Tibial nerve (tissue), 4 donors: Measurements from ENCODE around the gene GABRR2. TPM values are rescaled to one million over a fixed set of nuclear protein-coding genes. Genes with fewer than 3 reads are reported as not detected.
A peak's percentile ranks its signal among the peaks of the same experiment; 100 is the strongest.

Source experiments
- DNase-seq, 2 donors: peaks; one replicate each; pipeline ENCODE4 v3.0.0-alpha.2; 2019; ENCODE audit warnings: low spot score in 2 of 2
- H3K27ac ChIP-seq, 4 donors: fragments of 200-600 bp; sonication (generic) in 3 of 4; one replicate each; pipeline ENCODE4 v1.5.1; 2017 to 2019; ENCODE audit warnings: mild to moderate bottlenecking in 1 of 4
- H3K27me3 ChIP-seq, 2 donors: fragments of 200-600 bp; sonication (generic) in 1 of 2; one replicate each; pipeline versions ENCODE4 v1.5.1 to v1.6.0; 2017 to 2019
- H3K36me3 ChIP-seq, 3 donors: fragments of 200-600 bp; sonication (generic); one replicate each; pipeline ENCODE4 v1.5.1; 2018 to 2019
- H3K4me1 ChIP-seq, 4 donors: fragments of 200-600 bp; sonication (generic) in 3 of 4; one replicate each; pipeline ENCODE4 v1.5.1; 2017 to 2019
- H3K4me3 ChIP-seq, 4 donors: fragments of 200-600 bp; sonication (generic) in 3 of 4; one replicate each; pipeline ENCODE4 v1.5.1; 2017 to 2019; ENCODE audit warnings: mild to moderate bottlenecking in 1 of 4, moderate library complexity in 1 of 4
- H3K9me3 ChIP-seq, 4 donors: fragments of 200-600 bp; sonication (generic) in 3 of 4; one replicate each; pipeline ENCODE4 v1.5.1; 2017 to 2019
- EP300 ChIP-seq, 2 donors: sonication (generic); formaldehyde crosslinking; IDR thresholded peaks; one replicate each; pipeline ENCODE4 v1.6.1; 2017; ENCODE audit warnings: antibody characterized with exemption in 2 of 2, mild to moderate bottlenecking in 1 of 2
- POLR2A ChIP-seq, 2 donors: fragments of 450-650 bp; IDR thresholded peaks; one replicate each; pipeline ENCODE4 v1.6.1; 2017; ENCODE audit warnings: antibody characterized with exemption in 2 of 2, mild to moderate bottlenecking in 2 of 2, moderate library complexity in 2 of 2
- WGBS, 2 donors: methylation state at CpG; one replicate each; pipeline ENCODE4 v1.1.5; 2018; 5-methylcytosine and 5-hydroxymethylcytosine counted together
- total RNA-seq, 4 donors: library from RNA; depleted of rRNA; stranded (reverse); fragments of >200 nt; gene quantifications; one replicate each; pipeline ENCODE4 v1.1.0, GENCODE V29; 2016
- TF ChIP-seq, protein P1 (sequence below), 5 experiments: fragments of 200-600 bp in 3 of 5; fragments of 450-650 bp in 2 of 5; sonication (generic) in 3 of 5; IDR thresholded peaks; one replicate each; pipeline ENCODE4 v1.5.1; 2016 to 2019; ENCODE audit warnings: antibody characterized with exemption in 5 of 5, mild to moderate bottlenecking in 3 of 5, moderate library complexity in 2 of 5

GABRR2 gene
- total RNA-seq, 4 donors from 2014 or later, result 0.84 to 3.6 TPM; not detected in 2

DNA sequence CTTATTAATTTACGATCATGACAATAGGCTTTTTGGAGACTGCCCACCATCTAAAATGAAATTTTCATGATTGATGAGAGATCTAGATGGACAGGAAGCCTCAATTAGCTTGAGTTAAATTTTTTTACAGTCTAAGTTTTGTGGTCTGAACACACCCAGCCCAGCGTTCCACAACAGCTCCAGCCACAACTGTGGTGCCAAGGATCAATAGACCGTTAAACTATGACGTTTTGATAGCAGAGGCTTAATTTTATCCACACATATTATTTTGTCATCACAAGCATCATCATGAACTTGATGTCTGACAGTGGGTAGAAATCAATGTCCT is 92.4 kb downstream of the GABRR2 start:
- Histone ChIP-seq H3K4me1 (peaks cover 0 to 16% (median 0%) of the 10 kb centered on the region in 4 donors), H3K4me3 (no peak overlapping the region), H3K27ac (peak overlapping the region in 2 of 4 donors; percentile 29 to 37), H3K9me3 (no peaks in the 10 kb centered on the region), H3K27me3 (no peaks in the 10 kb centered on the region), H3K36me3 (no peaks in the 10 kb centered on the region)
- TF ChIP-seq, protein P1, sequence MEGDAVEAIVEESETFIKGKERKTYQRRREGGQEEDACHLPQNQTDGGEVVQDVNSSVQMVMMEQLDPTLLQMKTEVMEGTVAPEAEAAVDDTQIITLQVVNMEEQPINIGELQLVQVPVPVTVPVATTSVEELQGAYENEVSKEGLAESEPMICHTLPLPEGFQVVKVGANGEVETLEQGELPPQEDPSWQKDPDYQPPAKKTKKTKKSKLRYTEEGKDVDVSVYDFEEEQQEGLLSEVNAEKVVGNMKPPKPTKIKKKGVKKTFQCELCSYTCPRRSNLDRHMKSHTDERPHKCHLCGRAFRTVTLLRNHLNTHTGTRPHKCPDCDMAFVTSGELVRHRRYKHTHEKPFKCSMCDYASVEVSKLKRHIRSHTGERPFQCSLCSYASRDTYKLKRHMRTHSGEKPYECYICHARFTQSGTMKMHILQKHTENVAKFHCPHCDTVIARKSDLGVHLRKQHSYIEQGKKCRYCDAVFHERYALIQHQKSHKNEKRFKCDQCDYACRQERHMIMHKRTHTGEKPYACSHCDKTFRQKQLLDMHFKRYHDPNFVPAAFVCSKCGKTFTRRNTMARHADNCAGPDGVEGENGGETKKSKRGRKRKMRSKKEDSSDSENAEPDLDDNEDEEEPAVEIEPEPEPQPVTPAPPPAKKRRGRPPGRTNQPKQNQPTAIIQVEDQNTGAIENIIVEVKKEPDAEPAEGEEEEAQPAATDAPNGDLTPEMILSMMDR (IDR thresholded peaks at IDR 0.05), result no peak
- TF ChIP-seq EP300 (IDR thresholded peaks at IDR 0.05) (no peak), POLR2A (IDR thresholded peaks at IDR 0.05) (no peak)
- DNase-seq, result no peak
- 51 to 59% methylated on average over 4 of the region's 4 CpGs for WGBS, 2 donors

DNA sequence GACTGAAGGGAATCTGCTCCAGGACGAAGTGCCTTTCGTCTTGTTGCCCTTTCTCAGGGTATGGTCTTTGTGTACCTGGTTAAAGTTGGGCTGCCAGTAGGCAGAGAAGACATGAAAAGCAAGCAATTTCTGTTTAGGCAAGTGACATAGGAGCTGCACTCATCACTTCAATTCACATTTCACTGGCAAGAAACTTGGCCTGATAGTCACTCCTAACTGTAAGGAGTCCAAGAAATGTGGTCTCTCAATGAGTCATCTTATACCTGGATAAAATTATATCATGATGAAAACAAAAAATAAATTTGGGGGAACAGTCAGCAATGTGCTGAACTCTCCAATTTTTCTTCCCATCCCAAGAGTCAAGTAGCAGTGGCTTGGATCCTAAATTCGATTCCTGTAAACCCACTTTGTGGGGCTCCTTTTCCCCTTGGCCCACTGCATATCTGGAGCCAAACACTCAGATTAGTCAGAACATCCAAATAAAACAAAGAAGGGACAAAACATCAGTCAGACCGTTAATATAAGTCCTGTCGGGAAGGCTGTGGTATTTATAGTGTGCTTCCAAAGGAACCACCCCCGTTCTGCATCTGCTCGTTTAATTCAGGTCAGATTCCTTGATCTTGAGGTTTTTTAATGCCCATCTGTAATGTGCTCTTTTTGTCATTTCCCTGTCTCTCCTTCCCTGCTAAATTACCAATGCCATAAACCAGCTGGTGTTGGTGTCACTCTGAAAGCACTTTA is 93.0 kb downstream of the GABRR2 start:
- H3K36me3 ChIP-seq, result no peaks in the 10 kb centered on the region
- H3K9me3 ChIP-seq, result no peaks in the 10 kb centered on the region
- H3K27me3 ChIP-seq, result no peaks in the 10 kb centered on the region
- H3K27ac ChIP-seq, result peak overlapping the region in 2 of 4 donors; percentile 29 to 37
- H3K4me1 ChIP-seq, result peaks cover 0 to 22% (median 0%) of the 10 kb centered on the region in 4 donors
- no peak for TF ChIP-seq EP300 (IDR thresholded peaks at IDR 0.05)
- TF ChIP-seq POLR2A (IDR thresholded peaks at IDR 0.05), result no peak
- TF ChIP-seq, protein P1 (IDR thresholded peaks at IDR 0.05), result no peak
- DNase-seq, result no peak
- H3K4me3 ChIP-seq, result no peak overlapping the region
- WGBS, 2 donors, result 29 to 34% methylated on average over 7 of the region's 7 CpGs

DNA sequence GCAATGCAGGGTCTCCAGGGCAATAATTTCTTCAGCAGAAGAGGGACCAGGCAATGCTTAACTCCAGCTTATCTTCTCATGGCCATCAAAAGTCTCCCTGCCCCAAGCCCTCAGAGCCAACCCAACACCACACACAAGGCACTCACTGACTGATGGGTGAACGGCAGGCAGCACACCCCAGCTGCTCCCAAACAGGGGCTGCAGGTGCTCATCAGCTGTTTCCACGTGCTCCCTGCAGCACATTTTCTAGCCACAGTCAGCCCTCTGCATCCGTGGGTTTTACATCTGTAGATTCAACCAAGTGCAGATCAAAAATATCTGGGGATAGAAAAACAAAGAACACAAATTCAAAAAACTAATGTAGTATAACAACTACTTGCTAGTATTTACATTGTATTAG is 94.0 kb downstream of the GABRR2 start:
- Histone ChIP-seq H3K27ac (no peak overlapping the region), H3K4me3 (no peak overlapping the region), H3K9me3 (no peaks in the 10 kb centered on the region), H3K27me3 (no peaks in the 10 kb centered on the region), H3K4me1 (peaks cover 0 to 26% (median 0%) of the 10 kb centered on the region in 4 donors), H3K36me3 (no peaks in the 10 kb centered on the region)
- no peak for DNase-seq
- TF ChIP-seq EP300 (IDR thresholded peaks at IDR 0.05) (no peak), POLR2A (IDR thresholded peaks at IDR 0.05) (no peak)
- TF ChIP-seq, protein P1 (IDR thresholded peaks at IDR 0.05), result no peak
- 74 to 85% methylated on average over 3 of the region's 3 CpGs for WGBS, 2 donors

DNA sequence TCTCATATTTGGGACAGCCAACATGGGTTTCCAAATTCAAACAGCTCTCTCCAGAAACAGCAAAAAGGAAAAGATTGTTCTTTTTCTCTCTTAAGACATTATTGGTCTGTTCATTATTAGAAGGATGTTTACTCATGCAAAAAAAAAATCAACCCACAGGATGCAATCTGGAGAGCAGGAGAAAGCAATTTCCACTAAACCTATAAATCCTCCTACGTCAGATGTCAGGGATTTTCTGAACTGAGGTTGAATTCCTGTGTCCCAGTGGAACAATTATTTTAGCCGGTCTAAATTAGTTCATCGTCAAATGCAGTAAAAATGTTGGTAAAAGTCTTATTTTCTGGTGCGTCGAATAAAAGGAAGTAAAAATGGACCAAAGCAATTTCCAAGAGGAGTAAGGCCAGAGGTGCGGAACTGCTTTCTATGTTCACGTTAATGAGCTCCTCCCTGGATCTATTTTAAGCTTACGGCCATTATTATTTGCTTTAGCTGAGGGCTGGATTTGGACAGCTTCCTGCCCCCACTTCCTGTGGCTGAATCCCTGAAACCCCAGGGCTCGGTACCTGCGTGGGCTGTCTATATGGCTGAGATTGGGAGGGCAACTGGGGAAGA is 97.7 kb downstream of the GABRR2 start, which contains the start of gene GABRR1:
Gene GABRR1, minus strand, starts transcription at position 60 of the 612 bp plus-strand sequence. Its CDS starts 36 bp downstream, at position 24.
- Histone ChIP-seq H3K4me3 (peak within 1 kb of the TSS in 2 of 4 donors; percentile 1 to 6), H3K4me1 (peaks cover 0 to 23% (median 0%) of the 10 kb centered on the region in 4 donors), H3K9me3 (no peaks in the 10 kb centered on the region), H3K27ac (peak within 1 kb of the TSS in 2 of 4 donors; percentile 36 to 43), H3K27me3 (no peaks in the 10 kb centered on the region), H3K36me3 (no peaks in the 10 kb centered on the region)
- WGBS, 2 donors, result 23 to 25% methylated on average over 10 of the region's 10 CpGs
- TF ChIP-seq POLR2A (IDR thresholded peaks at IDR 0.05) (no peak), EP300 (IDR thresholded peaks at IDR 0.05) (no peak)
- TF ChIP-seq, protein P1 (IDR thresholded peaks at IDR 0.05), result no peak
- no peak for DNase-seq

DNA sequence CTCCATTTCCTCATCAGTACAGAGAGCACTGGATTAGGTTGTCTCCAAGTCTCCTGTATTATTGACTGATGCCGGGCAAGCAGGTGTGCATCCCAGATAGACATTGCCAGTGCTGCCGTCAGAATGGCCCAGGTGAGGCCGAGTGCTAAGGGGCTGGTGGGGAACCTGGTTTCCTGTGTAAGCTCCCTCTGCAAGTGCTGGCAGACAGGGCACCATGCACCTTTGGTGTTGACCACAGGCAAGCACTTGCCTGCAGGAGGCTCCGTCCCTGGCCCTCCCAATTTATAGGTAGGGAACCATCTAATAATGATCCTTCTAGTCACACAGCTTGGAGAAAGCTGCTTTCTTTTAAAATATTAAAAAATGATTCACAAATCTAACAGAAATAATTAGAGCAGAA is 98.7 kb downstream of the GABRR2 start:
- WGBS, 2 donors, result 81 to 85% methylated on average over 4 of the region's 4 CpGs
- no peak overlapping the region for H3K27ac ChIP-seq
- H3K9me3 ChIP-seq, result no peaks in the 10 kb centered on the region
- H3K4me3 ChIP-seq, result no peak overlapping the region
- H3K4me1 ChIP-seq, result peaks cover 0 to 13% (median 0%) of the 10 kb centered on the region in 4 donors
- TF ChIP-seq, protein P1 (IDR thresholded peaks at IDR 0.05), result no peak
- TF ChIP-seq POLR2A (IDR thresholded peaks at IDR 0.05), result no peak
- TF ChIP-seq EP300 (IDR thresholded peaks at IDR 0.05), result no peak
- no peaks in the 10 kb centered on the region for H3K36me3 ChIP-seq
- no peaks in the 10 kb centered on the region for H3K27me3 ChIP-seq
- no peak for DNase-seq
